NB4 (cell line): ENCODE measurements around the gene KIRREL3.

Source experiments
- DNase-seq: peaks from one replicate; pipeline ENCODE4 v3.0.0; 2010; ENCODE audit warnings: low read depth
- H3K4me3 ChIP-seq: one replicate; pipeline ENCODE4 v1.5.1; 2011; ENCODE audit warnings: mild to moderate bottlenecking, low read depth, low read length, moderate library complexity
- MYC ChIP-seq: IDR thresholded peaks from 2 replicates; pipeline ENCODE4 v1.6.1; 2011; ENCODE audit warnings: low read depth, low read length
- POLR2A ChIP-seq: IDR thresholded peaks from 2 replicates; pipeline ENCODE4 v1.6.1; 2011; ENCODE audit warnings: mild to moderate bottlenecking; ENCODE audit not compliant: insufficient read length; ENCODE audit errors: extremely low read depth
- TF ChIP-seq, protein P1 (sequence below): IDR thresholded peaks from one replicate; pipeline ENCODE4 v1.5.1; 2012; ENCODE audit warnings: low read depth, low read length
- TF ChIP-seq, protein P2 (sequence below): IDR thresholded peaks from 2 replicates; pipeline ENCODE4 v1.6.1; 2011; ENCODE audit warnings: low read depth, low read length

KIRREL3 gene

DNA sequence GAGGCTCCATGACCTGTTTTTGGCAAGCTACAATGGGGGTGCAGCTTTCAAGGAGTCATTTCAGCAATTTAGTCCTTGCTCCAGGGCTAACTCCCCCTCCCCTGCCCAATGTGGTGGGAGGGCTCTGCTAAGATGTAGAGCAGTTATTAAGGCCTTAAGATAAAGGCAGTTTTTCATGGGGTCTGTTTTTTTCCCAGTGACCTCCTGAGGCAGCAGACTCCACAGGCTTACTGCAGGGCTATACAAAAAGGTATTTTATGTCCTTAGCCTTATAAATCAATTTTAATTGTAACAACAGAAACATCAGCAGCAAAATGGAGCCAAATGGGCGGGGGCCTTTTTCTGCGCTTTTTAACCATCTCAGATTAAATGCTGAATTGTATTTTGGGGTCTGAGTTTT is 192.3 kb downstream of the KIRREL3 start:
- H3K4me3 ChIP-seq: no peak overlapping the region
- no peak for DNase-seq
- TF ChIP-seq, protein P1, sequence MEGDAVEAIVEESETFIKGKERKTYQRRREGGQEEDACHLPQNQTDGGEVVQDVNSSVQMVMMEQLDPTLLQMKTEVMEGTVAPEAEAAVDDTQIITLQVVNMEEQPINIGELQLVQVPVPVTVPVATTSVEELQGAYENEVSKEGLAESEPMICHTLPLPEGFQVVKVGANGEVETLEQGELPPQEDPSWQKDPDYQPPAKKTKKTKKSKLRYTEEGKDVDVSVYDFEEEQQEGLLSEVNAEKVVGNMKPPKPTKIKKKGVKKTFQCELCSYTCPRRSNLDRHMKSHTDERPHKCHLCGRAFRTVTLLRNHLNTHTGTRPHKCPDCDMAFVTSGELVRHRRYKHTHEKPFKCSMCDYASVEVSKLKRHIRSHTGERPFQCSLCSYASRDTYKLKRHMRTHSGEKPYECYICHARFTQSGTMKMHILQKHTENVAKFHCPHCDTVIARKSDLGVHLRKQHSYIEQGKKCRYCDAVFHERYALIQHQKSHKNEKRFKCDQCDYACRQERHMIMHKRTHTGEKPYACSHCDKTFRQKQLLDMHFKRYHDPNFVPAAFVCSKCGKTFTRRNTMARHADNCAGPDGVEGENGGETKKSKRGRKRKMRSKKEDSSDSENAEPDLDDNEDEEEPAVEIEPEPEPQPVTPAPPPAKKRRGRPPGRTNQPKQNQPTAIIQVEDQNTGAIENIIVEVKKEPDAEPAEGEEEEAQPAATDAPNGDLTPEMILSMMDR: no peak
- TF ChIP-seq, protein P2, sequence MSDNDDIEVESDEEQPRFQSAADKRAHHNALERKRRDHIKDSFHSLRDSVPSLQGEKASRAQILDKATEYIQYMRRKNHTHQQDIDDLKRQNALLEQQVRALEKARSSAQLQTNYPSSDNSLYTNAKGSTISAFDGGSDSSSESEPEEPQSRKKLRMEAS: no peak
- no peak for TF ChIP-seq POLR2A
- TF ChIP-seq MYC: no peak

DNA sequence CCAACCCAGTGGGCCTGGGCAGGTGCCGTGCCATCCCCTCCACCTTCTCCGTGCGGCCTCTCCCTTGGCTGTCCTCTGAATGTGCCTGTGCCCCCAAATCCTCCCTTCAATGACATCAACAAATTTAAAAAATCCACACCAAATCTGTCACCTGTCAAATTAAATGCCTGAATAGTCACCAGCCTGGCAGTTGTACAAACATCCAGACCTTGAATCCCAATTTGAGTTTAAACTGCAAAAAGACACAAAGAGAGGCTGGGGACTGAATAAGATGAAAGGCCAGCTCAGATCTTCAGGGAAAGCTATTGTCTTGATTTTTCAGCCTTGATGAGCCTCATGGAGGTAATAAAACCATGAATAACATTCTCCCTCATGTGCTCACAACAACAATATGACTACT is 194.7 kb downstream of the KIRREL3 start:
- DNase-seq: no peak

DNA sequence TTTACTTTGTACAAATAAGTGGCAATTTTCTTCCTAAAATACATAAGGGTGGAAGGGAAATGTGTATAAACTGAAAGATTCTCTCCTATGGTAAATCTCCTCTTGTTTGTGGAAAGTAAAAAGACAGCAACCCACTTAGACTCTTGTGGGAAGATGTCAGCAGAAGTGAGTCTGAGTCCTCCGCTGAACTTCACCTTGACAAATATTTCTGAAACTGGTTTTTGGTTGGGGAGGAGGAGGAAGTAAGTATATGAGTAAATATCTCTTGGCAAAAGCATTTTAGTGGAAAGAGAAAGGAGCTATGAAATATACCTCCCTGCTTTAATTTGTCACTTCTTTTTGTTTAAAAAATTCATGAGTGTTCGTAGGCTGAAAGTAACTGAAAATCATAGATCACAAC is 196.2 kb downstream of the KIRREL3 start:
- H3K4me3 ChIP-seq: no peak overlapping the region
- DNase-seq: no peak
- TF ChIP-seq MYC (no peak), POLR2A (no peak)
- TF ChIP-seq, protein P2: no peak
- TF ChIP-seq, protein P1: no peak

More for the DNA sequence above, 194.7 kb downstream of the KIRREL3 start:
- H3K4me3 ChIP-seq: no peak overlapping the region
- TF ChIP-seq, protein P2: no peak
- TF ChIP-seq, protein P1: no peak
- TF ChIP-seq MYC (no peak), POLR2A (no peak)

DNA sequence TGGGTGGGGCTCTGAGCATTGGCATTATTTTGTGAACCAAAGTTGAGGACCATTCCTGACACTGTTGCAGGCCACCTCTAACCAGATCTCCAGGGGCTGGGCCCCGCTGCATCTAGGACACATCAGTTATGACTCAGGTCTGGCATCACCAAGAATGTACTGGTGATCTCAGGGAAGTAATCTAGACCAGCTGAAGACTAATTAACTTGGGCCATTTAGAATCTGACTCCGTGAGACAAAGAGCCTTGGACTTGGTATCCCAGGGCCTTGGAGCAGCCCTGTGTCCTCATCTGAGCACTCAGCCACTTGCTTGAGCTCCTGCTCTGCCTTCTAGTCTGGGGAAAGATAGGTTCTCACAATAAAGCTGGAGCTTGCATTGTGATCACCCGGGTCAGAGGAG is 200.6 kb downstream of the KIRREL3 start:
- no peak overlapping the region for H3K4me3 ChIP-seq
- DNase-seq: no peak
- TF ChIP-seq, protein P1: no peak
- TF ChIP-seq POLR2A (no peak), MYC (no peak)
- TF ChIP-seq, protein P2: no peak

DNA sequence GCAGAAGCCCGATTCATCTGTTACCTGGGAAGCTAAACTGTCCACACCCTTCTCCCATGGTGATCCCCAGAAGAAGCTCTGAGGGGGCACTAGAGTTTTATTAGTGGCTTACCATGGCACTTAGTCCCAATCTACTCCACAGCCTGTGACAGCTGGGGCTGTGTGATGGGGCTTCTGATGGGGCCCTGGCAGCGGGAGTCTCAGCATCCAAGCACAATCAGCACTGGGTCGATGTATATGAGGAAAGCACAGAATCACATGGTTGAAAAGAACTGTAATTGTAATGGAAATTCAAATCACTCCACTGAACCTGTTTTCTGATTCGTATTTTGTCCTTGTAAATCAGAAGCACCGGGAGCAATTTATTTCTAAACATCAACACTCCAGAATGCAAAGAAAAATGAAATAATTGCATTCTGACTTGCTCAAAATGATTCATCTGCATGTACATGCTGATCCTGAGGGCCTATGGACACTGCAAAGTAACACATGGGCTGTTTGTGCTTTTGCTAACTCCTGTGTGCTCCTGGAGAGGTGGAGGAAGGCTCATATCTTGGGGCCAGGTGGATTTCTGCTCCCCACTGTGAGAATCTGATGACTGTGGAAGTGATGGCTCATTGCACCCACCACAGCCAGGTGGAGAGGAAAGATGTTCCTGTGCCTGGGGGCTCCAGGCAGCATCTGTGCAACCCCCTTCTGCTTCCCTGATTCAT is 203.0 kb downstream of the KIRREL3 start:
- no peak for DNase-seq
- TF ChIP-seq, protein P2: no peak
- TF ChIP-seq MYC (no peak), POLR2A (no peak)
- TF ChIP-seq, protein P1: no peak
- no peak overlapping the region for H3K4me3 ChIP-seq
